ENCODE results near the gene GAPDHS. TPM values are rescaled to one million over a fixed set of nuclear protein-coding genes. Genes with fewer than 3 reads are reported as not detected.

GAPDHS gene
- total RNA-seq, 1 experiment from 2014 or later: not detected

DNA sequence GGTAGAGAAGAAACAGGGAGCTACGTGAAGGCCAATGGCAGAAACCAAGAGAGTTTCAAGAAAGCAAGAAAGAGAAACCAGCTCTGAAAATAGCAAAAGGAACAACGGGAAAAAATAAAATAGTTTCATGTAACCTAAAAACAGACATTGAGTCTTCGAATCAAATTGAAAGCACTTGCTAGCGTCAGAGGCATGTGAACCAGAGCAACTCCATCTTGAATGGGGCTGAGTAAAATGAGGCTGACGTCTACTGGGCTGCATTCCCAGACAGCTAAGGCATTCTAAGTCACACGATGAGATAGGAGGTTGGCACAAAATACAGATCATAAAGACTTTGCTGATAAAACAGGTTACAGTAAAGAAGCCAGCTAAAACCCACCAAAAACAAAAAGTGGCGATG is 45.5 kb downstream of the GAPDHS start:
- in situ Hi-C loops (cut with HindIII; ENCODE audit: low pct_unique_long_range_greater_than_20kb, low sequenced_read_pairs) (no loop called here), intact Hi-C loops (cut with micrococcal nuclease; ENCODE audit: unreplicated experiment) (no loop called here)
- no peaks in the 10 kb centered on the region for H3K36me3 ChIP-seq (ENCODE audit: control insufficient read depth, insufficient read depth, low read length)
- BruUV-seq (replicated peaks): no TSS peak
- CTCF ChIA-PET: no interaction called here
- H3K4me3 ChIP-seq (ENCODE audit: low read depth in 2 of 2, low read length in 2 of 2): no peak overlapping the region
- H3K27me3 ChIP-seq (ENCODE audit: control insufficient read depth, insufficient read depth, low read length): 0 out of 2 replicates have a peak, but pooled peaks cover 3% of the 10 kb centered on the region
- POLR2A ChIA-PET: no interaction called here
- ATAC-seq: no peak
- 0 out of 2 replicates have a peak, but pooled peaks cover 7% of the 10 kb centered on the region for H3K9me3 ChIP-seq (ENCODE audit: control insufficient read depth, insufficient read depth, low read depth, low read length)
- H3K4me1 ChIP-seq (ENCODE audit: control insufficient read depth, insufficient read depth, low read length): no peaks in the 10 kb centered on the region
- TF ChIP-seq REST (IDR thresholded peaks at IDR 0.05; ENCODE audit: insufficient read depth in 1 of 2, low read depth in 2 of 2, low read length in 1 of 2) (no peak), SIN3A (IDR thresholded peaks at IDR 0.05; ENCODE audit: borderline replicate concordance, insufficient read depth, low read depth, low read length) (no peak), CTCF (IDR thresholded peaks at IDR 0.05) (no peak), TCF7L2 (IDR thresholded peaks at IDR 0.05; ENCODE audit: low read depth, low read length) (no peak), POLR2AphosphoS5 (IDR thresholded peaks at IDR 0.05; ENCODE audit: low read depth, low read length) (no peak)
- DNase-seq (ENCODE audit: low read depth, low spot score): no peak
- H3K27ac ChIP-seq (ENCODE audit: low read length): no peak overlapping the region

- TF ChIP-seq SIN3A (IDR thresholded peaks at IDR 0.05; ENCODE audit: borderline replicate concordance, insufficient read depth, low read depth, low read length): no peak
- no peak for TF ChIP-seq TCF7L2 (IDR thresholded peaks at IDR 0.05; ENCODE audit: low read depth, low read length)
- TF ChIP-seq CTCF (IDR thresholded peaks at IDR 0.05): no peak
- TF ChIP-seq REST (IDR thresholded peaks at IDR 0.05; ENCODE audit: insufficient read depth in 1 of 2, low read depth in 2 of 2, low read length in 1 of 2): no peak
- no peak for TF ChIP-seq POLR2AphosphoS5 (IDR thresholded peaks at IDR 0.05; ENCODE audit: low read depth, low read length)
- Histone ChIP-seq H3K9me3 (ENCODE audit: control insufficient read depth, insufficient read depth, low read depth, low read length) (no peaks in the 10 kb centered on the region), H3K4me1 (ENCODE audit: control insufficient read depth, insufficient read depth, low read length) (no peaks in the 10 kb centered on the region), H3K27me3 (ENCODE audit: control insufficient read depth, insufficient read depth, low read length) (peaks cover 3% of the 10 kb centered on the region), H3K27ac (ENCODE audit: low read length) (no peak overlapping the region), H3K36me3 (ENCODE audit: control insufficient read depth, insufficient read depth, low read length) (no peaks in the 10 kb centered on the region), H3K4me3 (ENCODE audit: low read depth in 2 of 2, low read length in 2 of 2) (no peak overlapping the region)
- BruUV-seq (replicated peaks): no TSS peak
- intact Hi-C loops (cut with micrococcal nuclease; ENCODE audit: unreplicated experiment) (no loop called here), in situ Hi-C loops (cut with HindIII; ENCODE audit: low pct_unique_long_range_greater_than_20kb, low sequenced_read_pairs) (no loop called here)
- no peak for DNase-seq (ENCODE audit: low read depth, low spot score)
- no peak for ATAC-seq
- ChIA-PET POLR2A (no interaction called here), CTCF (no interaction called here)
Observed at GRCh38 chr19:35582760-35583159, 49.5 kb downstream of the GAPDHS start.

Data from Panc1 (cell line).